K562 (cell line): ENCODE measurements around the gene EGFL7. TPM values are rescaled to one million over a fixed set of nuclear protein-coding genes. Genes with fewer than 3 reads are reported as not detected.

Experiments
- BHLHE40 ChIP-seq: IDR thresholded peaks from 2 replicates; pipeline ENCODE4 v1.6.1; 2011; ENCODE audit warnings: low read length, improper control_type of control experiment
- CBX8 ChIP-seq: fragments of 200-600 bp; sonication (generic); IDR thresholded peaks from 2 replicates; pipeline ENCODE4 v1.6.1; 2012; ENCODE audit warnings: borderline replicate concordance, mixed run types, low read depth, mild to moderate bottlenecking, moderate library complexity, mixed read lengths, low read length, control low read depth, inconsistent platforms; ENCODE audit not compliant: poor library complexity, severe bottlenecking; ENCODE audit errors: extremely low read depth
- CUX1 ChIP-seq: fragments of 200-800 bp; sonication (Bioruptor generic); IDR thresholded peaks from 2 replicates; pipeline ENCODE4 v1.6.1; 2016; ENCODE audit warnings: missing genetic modification characterization, missing compliant biosample characterization
- ELF2 ChIP-seq: fragments of 250-450 bp; sonication (Bioruptor Pico); IDR thresholded peaks from 2 replicates; pipeline ENCODE4 v1.5.0; 2021; ENCODE audit warnings: mild to moderate bottlenecking
- FOSL1 ChIP-seq: fragments of 200-800 bp; sonication (Bioruptor generic); conservative IDR thresholded peaks from 2 replicates; pipeline ENCODE4 v1.6.1; 2016; ENCODE audit warnings: missing genetic modification characterization, missing compliant biosample characterization
- GABPB1 ChIP-seq: sonication (generic); formaldehyde crosslinking; IDR thresholded peaks from 2 replicates; pipeline ENCODE4 v1.8.0; 2022; ENCODE audit warnings: mild to moderate bottlenecking, missing genetic modification reagents
- JUND ChIP-seq, 2 experiments: IDR thresholded peaks; 2 replicates in 1 of 2; 3 replicates in 1 of 2; pipeline ENCODE4 v1.6.1; 2011; ENCODE audit warnings: borderline replicate concordance in 2 of 2, low read depth in 2 of 2, low read length in 2 of 2, improper control_type of control experiment in 1 of 2, missing biosample characterization in 1 of 2, missing genetic modification characterization in 1 of 2, missing genetic modification reagents in 1 of 2
- MAZ ChIP-seq, 2 experiments: fragments of 450-650 bp in 1 of 2; sonication (generic) in 1 of 2; formaldehyde crosslinking; IDR thresholded peaks in 1 of 2; conservative IDR thresholded peaks in 1 of 2; 2 replicates each; pipeline versions ENCODE4 v1.4.0 to v1.5.0; 2020; ENCODE audit warnings: mild to moderate bottlenecking in 1 of 2, missing genetic modification reagents in 1 of 2
- MED1 ChIP-seq: sonication (generic); formaldehyde crosslinking; IDR thresholded peaks from 2 replicates; pipeline ENCODE4 v1.8.1; 2023; ENCODE audit warnings: missing genetic modification reagents, borderline replicate concordance
- NBN ChIP-seq: fragments of 450-650 bp; IDR thresholded peaks from 2 replicates; pipeline ENCODE4 v1.6.1; 2016; ENCODE audit warnings: low read depth, mild to moderate bottlenecking
- NR4A1 ChIP-seq, 2 experiments: fragments of 250-450 bp in 1 of 2; fragments of 450-650 bp in 1 of 2; sonication (Bioruptor Pico) in 1 of 2; IDR thresholded peaks; 2 replicates each; pipeline versions ENCODE4 v1.4.0 to v1.6.1; 2016 to 2020; ENCODE audit warnings: mild to moderate bottlenecking in 2 of 2, missing compliant biosample characterization in 1 of 2, missing genetic modification characterization in 1 of 2, moderate library complexity in 1 of 2
- PTBP1 ChIP-seq: fragments of 200-400 bp; formaldehyde crosslinking; IDR thresholded peaks from 2 replicates; pipeline ENCODE4 v1.6.1; 2017; ENCODE audit warnings: low read depth, low read length
- RFX5 ChIP-seq: IDR thresholded peaks from 2 replicates; pipeline ENCODE4 v1.6.1; 2011; ENCODE audit warnings: low read depth, mild to moderate bottlenecking, improper control_type of control experiment, low read length
- RFX7 ChIP-seq: fragments of 250-450 bp; sonication (Bioruptor Pico); IDR thresholded peaks from 2 replicates; pipeline ENCODE4 v1.5.1; 2021; ENCODE audit warnings: mild to moderate bottlenecking
- TCF7 ChIP-seq: sonication (generic); IDR thresholded peaks from 2 replicates; pipeline ENCODE4 v1.6.1; 2016; ENCODE audit warnings: antibody characterized with exemption, borderline replicate concordance
- ZKSCAN1 ChIP-seq: fragments of 150-350 bp; IDR thresholded peaks from 2 replicates; pipeline ENCODE4 v1.6.1; 2016; ENCODE audit warnings: low read depth, low read length
- ZNF12 ChIP-seq: sonication (generic); formaldehyde crosslinking; IDR thresholded peaks from 2 replicates; pipeline ENCODE4 v1.4.0; 2020; ENCODE audit warnings: mild to moderate bottlenecking, missing genetic modification reagents
- polyA plus RNA-seq, 8 experiments: library from polyadenylated mRNA; depleted of rRNA in 4 of 8; stranded (reverse) in 5 of 8; unstranded in 3 of 8; fragments of >200 nt; fragmentation: Nextera tagmentation in 2 of 8; fragmentation: Illumina TruSeq in 1 of 8; extraction: Ambion mirVana in 2 of 8; extraction: Trizol in 1 of 8; gene quantifications; 2 replicates each; pipeline versions ENCODE4 v1.2.1 to v1.2.3, GENCODE V29; 2011 to 2014; ENCODE audit warnings: inconsistent platforms in 1 of 8, missing spikeins in 1 of 8
- total RNA-seq, 7 experiments: library from RNA; depleted of rRNA in 6 of 7; stranded (reverse); fragments of >200 nt in 6 of 7; fragmentation: Illumina TruSeq in 2 of 7; extraction: Trizol in 2 of 7; gene quantifications; 2 replicates each; pipeline versions ENCODE4 v1.2.1 to v1.2.3, GENCODE V29; 2011 to 2021; ENCODE audit warnings: low replicate concordance in 1 of 7
- TF ChIP-seq, protein P1 (sequence below): sonication (generic); formaldehyde crosslinking; IDR thresholded peaks from 2 replicates; pipeline ENCODE4 v1.8.1; 2023; ENCODE audit warnings: mild to moderate bottlenecking, missing genetic modification reagents

EGFL7 gene
- total and polyA plus RNA-seq, 9 of the 15 experiments (the other 6 are each of a cell fraction or from before 2014, with no cell fraction given): 1.5 to 286 (median 55.5) TPM

DNA sequence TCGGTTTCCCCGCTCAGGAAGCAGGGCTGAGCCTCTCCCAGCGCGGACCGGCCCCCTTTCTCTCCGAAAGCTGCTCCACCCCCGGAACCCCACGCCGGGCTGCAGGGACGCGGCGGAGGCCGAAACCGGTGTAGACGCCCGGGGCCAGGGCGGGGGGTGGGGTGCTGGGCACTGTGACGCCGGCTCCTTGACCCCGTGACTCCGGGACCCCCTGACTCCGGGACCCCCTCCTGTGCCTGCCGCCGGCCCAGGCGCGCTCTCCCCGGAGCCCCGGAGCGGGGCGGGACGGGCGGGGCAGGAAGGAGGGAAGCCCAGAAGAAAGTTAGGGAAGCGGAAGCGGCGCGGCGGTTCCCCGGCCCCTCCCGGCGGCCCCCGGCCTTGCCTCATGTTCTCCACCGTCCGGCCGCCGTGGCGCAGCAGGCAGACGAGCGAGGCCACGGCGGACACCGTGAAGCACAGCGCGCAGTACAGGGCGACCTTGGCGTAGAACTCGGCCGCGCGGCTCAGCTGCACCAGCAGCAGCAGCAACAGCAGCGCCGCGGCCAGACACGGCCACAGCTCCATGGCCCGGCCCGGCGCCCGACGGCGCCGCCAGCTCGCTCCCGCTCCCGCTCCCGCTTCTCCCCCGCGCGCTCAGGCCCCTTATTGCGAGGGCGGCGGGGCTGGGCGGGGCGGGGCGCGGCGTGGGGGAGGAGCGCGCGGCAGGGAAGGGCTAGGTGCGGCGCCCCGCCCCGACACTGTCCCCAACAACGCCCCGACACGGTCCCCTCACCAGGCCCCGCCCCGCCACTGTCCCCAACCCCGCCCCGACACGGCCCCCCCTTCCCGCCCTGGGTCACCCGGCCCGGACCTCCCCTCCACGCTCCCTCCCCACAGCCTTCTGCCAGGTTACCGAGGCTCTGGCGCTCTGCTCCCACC lies 24.3 kb downstream of the EGFL7 start, which contains the start of gene AGPAT2 (continued):
- TF ChIP-seq ELF2 (peak; percentile 72), CBX8 (no peak), RFX5 (no peak), GABPB1 (CRISPR knock-in tag) (peak; percentile 76), PTBP1 (no peak), MED1 (CRISPR knock-in tag) (no peak), TCF7 (no peak), JUND (IDR thresholded peaks at IDR 0.05; ENCODE audit: borderline replicate concordance, low read depth, low read length) (no peak), JUND (tag; IDR thresholded peaks at IDR 0.05; ENCODE audit: borderline replicate concordance, low read depth, low read length) (no peak), RFX7 (CRISPR knock-in tag) (no peak), BHLHE40 (no peak), ZNF12 (CRISPR knock-in tag) (no peak), MAZ (CRISPR knock-in tag; conservative IDR thresholded peaks at IDR 0.05 in 1 of 2, IDR thresholded peaks at IDR 0.05 in 1 of 2) (peak; percentile 93 to 95), ZKSCAN1 (no peak), FOSL1 (tag) (no peak), CUX1 (CRISPR knock-in tag) (no peak), NBN (no peak), NR4A1 (CRISPR knock-in tag; IDR thresholded peaks at IDR 0.05) (0 out of 2 replicates have a peak, but pooled peaks have one; percentile 18), NR4A1 (tag; IDR thresholded peaks at IDR 0.05) (0 out of 2 replicates have a peak, but pooled peaks have one; percentile 50)
- TF ChIP-seq, protein P1, sequence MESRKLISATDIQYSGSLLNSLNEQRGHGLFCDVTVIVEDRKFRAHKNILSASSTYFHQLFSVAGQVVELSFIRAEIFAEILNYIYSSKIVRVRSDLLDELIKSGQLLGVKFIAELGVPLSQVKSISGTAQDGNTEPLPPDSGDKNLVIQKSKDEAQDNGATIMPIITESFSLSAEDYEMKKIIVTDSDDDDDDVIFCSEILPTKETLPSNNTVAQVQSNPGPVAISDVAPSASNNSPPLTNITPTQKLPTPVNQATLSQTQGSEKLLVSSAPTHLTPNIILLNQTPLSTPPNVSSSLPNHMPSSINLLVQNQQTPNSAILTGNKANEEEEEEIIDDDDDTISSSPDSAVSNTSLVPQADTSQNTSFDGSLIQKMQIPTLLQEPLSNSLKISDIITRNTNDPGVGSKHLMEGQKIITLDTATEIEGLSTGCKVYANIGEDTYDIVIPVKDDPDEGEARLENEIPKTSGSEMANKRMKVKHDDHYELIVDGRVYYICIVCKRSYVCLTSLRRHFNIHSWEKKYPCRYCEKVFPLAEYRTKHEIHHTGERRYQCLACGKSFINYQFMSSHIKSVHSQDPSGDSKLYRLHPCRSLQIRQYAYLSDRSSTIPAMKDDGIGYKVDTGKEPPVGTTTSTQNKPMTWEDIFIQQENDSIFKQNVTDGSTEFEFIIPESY (CRISPR knock-in tag): no peak; the same call in 1 of the 2 replicates
